ENCODE measurements around the gene CD300LG.
"Not testable (repeated sequence)": the region's sequence is repeated elsewhere in the genome, so short reads cannot be mapped to it uniquely, and the experiment has no call there.

The CD300LG gene

DNA sequence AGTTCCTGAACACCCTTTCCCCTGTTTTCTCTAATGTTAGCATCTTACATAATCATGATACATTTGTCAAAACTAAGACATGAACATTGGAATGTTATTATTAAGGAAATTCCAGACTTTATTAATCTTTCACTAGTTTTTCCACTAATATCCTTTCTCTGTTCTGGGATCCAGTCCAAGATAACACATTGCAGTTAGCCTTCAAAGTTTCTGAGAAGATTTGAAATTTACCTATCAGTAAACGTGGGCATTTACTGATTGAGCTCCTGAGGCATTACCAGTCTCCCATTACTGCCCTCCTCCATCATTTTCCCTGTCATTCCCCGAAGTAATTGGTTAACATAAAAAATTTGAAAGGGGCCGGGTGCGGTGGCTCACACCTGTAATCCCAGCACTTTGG lies 5.7 kb upstream of the CD300LG start:
- no peak overlapping the region for H3K27ac Mint-ChIP-seq
- H3K4me1 Mint-ChIP-seq: peaks cover 15% of the 10 kb centered on the region
- no peak for DNase-seq
- H3K27me3 Mint-ChIP-seq (ENCODE audit: low read depth, poor library complexity): peaks cover 59% of the 10 kb centered on the region
- TF ChIP-seq, protein P1, sequence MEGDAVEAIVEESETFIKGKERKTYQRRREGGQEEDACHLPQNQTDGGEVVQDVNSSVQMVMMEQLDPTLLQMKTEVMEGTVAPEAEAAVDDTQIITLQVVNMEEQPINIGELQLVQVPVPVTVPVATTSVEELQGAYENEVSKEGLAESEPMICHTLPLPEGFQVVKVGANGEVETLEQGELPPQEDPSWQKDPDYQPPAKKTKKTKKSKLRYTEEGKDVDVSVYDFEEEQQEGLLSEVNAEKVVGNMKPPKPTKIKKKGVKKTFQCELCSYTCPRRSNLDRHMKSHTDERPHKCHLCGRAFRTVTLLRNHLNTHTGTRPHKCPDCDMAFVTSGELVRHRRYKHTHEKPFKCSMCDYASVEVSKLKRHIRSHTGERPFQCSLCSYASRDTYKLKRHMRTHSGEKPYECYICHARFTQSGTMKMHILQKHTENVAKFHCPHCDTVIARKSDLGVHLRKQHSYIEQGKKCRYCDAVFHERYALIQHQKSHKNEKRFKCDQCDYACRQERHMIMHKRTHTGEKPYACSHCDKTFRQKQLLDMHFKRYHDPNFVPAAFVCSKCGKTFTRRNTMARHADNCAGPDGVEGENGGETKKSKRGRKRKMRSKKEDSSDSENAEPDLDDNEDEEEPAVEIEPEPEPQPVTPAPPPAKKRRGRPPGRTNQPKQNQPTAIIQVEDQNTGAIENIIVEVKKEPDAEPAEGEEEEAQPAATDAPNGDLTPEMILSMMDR (IDR thresholded peaks at IDR 0.05): no peak
- no peaks in the 10 kb centered on the region for H3K36me3 Mint-ChIP-seq (ENCODE audit: low read depth)
- no peaks in the 10 kb centered on the region for H3K9me3 Mint-ChIP-seq
- no peak overlapping the region for H3K4me3 Mint-ChIP-seq

DNA sequence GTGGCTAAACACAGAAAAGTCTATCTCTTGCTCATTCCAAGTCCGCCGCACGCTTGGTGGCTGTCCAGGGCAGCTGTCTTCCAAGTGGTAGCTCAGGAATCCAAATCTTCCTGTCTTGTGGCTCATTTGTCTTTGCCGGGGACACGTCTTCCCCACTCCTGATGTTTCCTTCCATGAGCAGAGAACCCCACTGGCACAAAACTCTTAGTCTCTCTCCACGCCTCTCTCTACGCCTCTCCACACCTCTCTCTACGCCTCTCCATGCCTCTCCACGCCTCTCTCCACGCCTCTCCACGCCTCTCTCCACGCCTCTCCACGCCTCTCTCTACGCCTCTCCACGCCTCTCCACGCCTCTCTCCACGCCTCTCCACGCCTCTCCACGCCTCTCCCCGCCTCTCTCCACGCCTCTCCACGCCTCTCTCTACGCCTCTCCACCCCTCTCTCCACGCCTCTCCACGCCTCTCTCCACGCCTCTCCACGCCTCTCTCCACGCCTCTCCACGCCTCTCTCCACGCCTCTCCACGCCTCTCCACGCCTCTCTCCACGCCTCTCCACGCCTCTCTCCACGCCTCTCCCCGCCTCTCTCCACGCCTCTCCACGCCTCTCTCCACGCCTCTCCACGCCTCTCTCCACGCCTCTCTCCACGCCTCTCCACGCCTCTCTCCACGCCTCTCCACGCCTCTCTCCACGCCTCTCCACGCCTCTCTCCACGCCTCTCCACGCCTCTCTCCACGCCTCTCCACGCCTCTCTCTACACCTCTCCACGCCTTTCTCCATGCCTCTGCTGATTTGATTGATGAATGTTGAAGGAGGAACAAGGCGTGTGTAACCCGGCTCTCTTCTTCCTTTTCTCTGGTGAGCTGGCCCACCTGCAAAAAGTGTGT lies 4.6 kb upstream of the CD300LG start:
- H3K9me3 Mint-ChIP-seq; H3K4me3 Mint-ChIP-seq; H3K36me3 Mint-ChIP-seq (ENCODE audit: low read depth); DNase-seq; H3K27ac Mint-ChIP-seq: not testable (repeated sequence)
- peaks cover 59% of the 10 kb centered on the region for H3K27me3 Mint-ChIP-seq (ENCODE audit: low read depth, poor library complexity)
- H3K4me1 Mint-ChIP-seq: peaks cover 25% of the 10 kb centered on the region

DNA sequence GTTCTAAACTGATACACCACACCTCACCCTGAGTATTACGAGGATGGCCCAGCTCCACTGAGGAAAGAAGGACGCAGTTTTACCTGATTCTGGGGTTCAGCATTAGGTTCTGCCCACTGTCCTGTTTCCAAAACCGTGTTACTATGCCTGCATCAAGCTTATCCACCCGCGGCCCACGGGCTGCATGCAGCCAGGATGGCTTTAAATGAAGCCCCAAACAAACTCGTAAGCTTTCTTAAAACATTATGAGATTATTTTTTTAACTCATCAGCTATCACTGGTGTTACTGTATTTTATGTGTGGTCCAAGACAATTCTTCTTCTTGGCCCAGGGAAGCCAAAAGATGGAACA lies 4.0 kb upstream of the CD300LG start:
- Mint-ChIP-seq H3K27ac (no peak overlapping the region), H3K36me3 (ENCODE audit: low read depth) (no peaks in the 10 kb centered on the region), H3K27me3 (ENCODE audit: low read depth, poor library complexity) (peaks cover 60% of the 10 kb centered on the region), H3K9me3 (no peaks in the 10 kb centered on the region), H3K4me1 (peaks cover 30% of the 10 kb centered on the region), H3K4me3 (no peak overlapping the region)
- DNase-seq: no peak
- TF ChIP-seq, protein P1 (IDR thresholded peaks at IDR 0.05): no peak

DNA sequence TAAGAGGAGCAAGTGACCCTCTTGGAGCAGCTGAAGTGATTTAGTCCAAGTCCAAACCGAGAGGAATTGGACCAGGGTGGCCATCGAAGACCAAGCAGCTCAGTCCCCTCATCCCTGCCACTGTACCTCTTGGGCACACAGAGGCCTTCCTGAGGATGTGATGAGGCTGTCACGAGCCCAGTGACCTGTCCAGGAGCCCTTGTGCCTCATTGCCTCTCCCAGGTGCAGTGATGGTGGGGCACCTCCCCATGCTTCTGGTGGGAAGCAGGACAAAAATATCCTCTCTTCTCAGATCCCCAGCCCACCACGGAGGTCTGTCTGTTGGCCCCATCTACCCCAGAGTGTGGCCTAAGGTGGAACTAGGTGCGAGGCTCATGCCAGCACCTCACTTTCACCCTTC lies 2.7 kb upstream of the CD300LG start:
- Mint-ChIP-seq H3K27ac (no peak overlapping the region), H3K27me3 (ENCODE audit: low read depth, poor library complexity) (peaks cover 60% of the 10 kb centered on the region), H3K4me3 (no peak overlapping the region), H3K36me3 (ENCODE audit: low read depth) (no peaks in the 10 kb centered on the region), H3K9me3 (no peaks in the 10 kb centered on the region), H3K4me1 (peaks cover 36% of the 10 kb centered on the region)
- DNase-seq: no peak
- TF ChIP-seq, protein P1 (IDR thresholded peaks at IDR 0.05): no peak

DNA sequence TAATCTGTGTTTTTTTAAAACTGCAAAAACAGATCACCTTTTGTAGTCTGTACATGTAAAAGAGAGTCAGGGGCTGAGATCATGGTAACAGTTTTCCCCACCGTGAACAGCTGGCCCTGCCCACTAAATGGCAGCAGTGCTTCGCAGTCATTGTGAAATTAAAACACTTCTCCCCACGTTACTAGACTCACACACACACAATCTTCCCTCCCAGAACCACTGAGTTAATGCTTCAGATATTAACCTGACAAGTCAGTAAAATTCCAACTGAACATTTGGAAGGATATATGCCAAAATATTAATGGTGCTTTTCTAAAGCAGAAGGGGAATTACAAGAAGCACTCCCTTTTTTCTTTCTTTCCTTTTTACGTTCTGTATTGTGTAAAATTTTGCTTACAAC lies 1.2 kb upstream of the CD300LG start:
- DNase-seq: no peak
- H3K4me3 Mint-ChIP-seq: no peak overlapping the region

DNA sequence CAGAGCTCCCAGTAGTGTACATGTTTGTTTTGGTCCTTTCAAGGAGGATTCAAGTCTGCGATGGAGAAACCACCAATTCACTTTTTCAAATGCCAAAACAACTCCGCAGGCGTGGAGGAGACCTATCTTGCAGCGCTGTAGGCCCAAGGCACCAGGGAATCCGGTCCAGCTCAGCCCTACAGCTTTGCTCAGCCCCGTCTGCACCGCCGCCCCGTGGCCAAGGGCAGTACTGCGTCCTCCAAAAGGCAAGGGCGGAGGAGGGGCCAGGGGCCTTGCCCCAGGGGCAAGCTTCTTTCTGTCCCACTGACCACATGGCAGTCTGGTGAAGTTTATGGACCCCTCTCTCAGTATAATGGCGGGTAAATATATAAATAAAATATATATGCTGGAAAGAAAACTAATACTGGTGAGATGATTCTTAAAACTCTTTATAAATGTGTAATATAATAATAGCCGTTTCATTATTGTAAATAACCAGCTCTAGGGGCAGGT lies 709 bp upstream of the CD300LG start:
- Mint-ChIP-seq H3K4me3 (no peak overlapping the region), H3K27ac (no peak overlapping the region), H3K27me3 (ENCODE audit: low read depth, poor library complexity) (peaks cover 50% of the 10 kb centered on the region), H3K36me3 (ENCODE audit: low read depth) (no peaks in the 10 kb centered on the region), H3K9me3 (no peaks in the 10 kb centered on the region), H3K4me1 (peaks cover 38% of the 10 kb centered on the region)
- peak; percentile 94 for DNase-seq
- TF ChIP-seq, protein P1 (IDR thresholded peaks at IDR 0.05): peak; percentile 98

More for the DNA sequence above, 1.2 kb upstream of the CD300LG start:
- TF ChIP-seq, protein P1 (IDR thresholded peaks at IDR 0.05): no peak
- peaks cover 53% of the 10 kb centered on the region for H3K27me3 Mint-ChIP-seq (ENCODE audit: low read depth, poor library complexity)
- H3K27ac Mint-ChIP-seq: no peak overlapping the region
- no peaks in the 10 kb centered on the region for H3K36me3 Mint-ChIP-seq (ENCODE audit: low read depth)
- H3K9me3 Mint-ChIP-seq: no peaks in the 10 kb centered on the region
- H3K4me1 Mint-ChIP-seq: peaks cover 36% of the 10 kb centered on the region

All from nephron progenitor cell (in vitro differentiated cells).